GM19455 (cell line): ENCODE measurements around the gene MMP10.
"Not testable (repeated sequence)": the region's sequence is repeated elsewhere in the genome, so short reads cannot be mapped to it uniquely, and the experiment has no call there.

Experiments used
- ATAC-seq: cut with Tn5 transposase; IDR thresholded peaks from one replicate; pipeline ENCODE4 v1.9.1; 2021; ENCODE audit not compliant: unreplicated experiment

The MMP10 gene

GRCh38 chr11:102730944-102731343 is 49.5 kb downstream of the MMP10 start:
- not testable (repeated sequence) for ATAC-seq

- ATAC-seq = no peak
Observed at GRCh38 chr11:102729849-102730815, 50.3 kb downstream of the MMP10 start.

GRCh38 chr11:102727890-102728289 is 52.5 kb downstream of the MMP10 start:
- no peak for ATAC-seq

GRCh38 chr11:102724904-102725500 is 55.4 kb downstream of the MMP10 start, which contains the start of gene MMP8:
TSS of gene MMP8 (minus strand) at chr11:102724954. CDS start at chr11:102724855, 99 bp downstream.
- ATAC-seq = no peak

- ATAC-seq = no peak
Observed at GRCh38 chr11:102722821-102723220, 57.6 kb downstream of the MMP10 start.
